GM23248 (cell line): ENCODE results near the gene ASNS.

Source experiments
- EZH2 ChIP-seq: fragments of 200-600 bp; sonication (generic); IDR thresholded peaks from 2 replicates; pipeline ENCODE4 v1.6.1; 2018; ENCODE audit warnings: antibody characterized with exemption, mild to moderate bottlenecking; ENCODE audit not compliant: insufficient read depth, poor library complexity, severe bottlenecking
- EZH2phosphoT487 ChIP-seq: fragments of 200-600 bp; sonication (generic); IDR thresholded peaks from 2 replicates; pipeline ENCODE4 v1.6.1; 2018; ENCODE audit warnings: antibody characterized with exemption, moderate library complexity, mild to moderate bottlenecking, low read depth; ENCODE audit not compliant: insufficient read depth

DNA sequence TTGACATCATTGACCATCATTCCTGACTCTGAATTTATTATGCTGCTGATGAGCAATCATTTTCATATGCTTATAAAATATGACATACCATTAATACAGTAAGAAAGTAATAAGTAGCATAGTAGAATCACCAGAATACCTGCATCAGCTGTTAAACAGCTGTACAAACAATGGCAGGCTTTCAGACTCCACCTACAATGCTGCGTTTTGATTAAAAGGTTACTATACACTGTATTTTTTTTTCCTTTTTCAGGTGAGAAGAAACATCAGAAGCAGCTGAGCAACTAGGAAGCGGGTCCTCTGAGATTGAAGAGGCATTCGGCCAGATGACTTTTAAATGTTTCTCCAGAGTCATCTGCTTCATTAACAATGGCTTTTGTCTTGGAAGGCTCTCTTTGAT is 7.1 kb downstream of the ASNS start:
- no peak for TF ChIP-seq EZH2phosphoT487
- TF ChIP-seq EZH2, result no peak
